AG20443 (cell line): Measurements from ENCODE around the gene TAF1L.

Experiments used
- DNase-seq: peaks from one replicate; pipeline ENCODE4 v3.0.0; 2012; ENCODE audit warnings: low spot score, mixed read lengths

TAF1L gene

GRCh38 chr9:32589083-32589723 is 46.3 kb downstream of the TAF1L start:
- peak; percentile 60 for DNase-seq

- peak; percentile 22 for DNase-seq
Observed at GRCh38 chr9:32587901-32588300, 47.6 kb downstream of the TAF1L start.

- DNase-seq, result no peak
Observed at GRCh38 chr9:32584784-32585183, 50.7 kb downstream of the TAF1L start.

GRCh38 chr9:32581512-32582143 is 53.8 kb downstream of the TAF1L start:
- peak; percentile 42 for DNase-seq

- DNase-seq, result no peak
Observed at GRCh38 chr9:32580631-32581300, 54.7 kb downstream of the TAF1L start.

GRCh38 chr9:32579706-32580331 is 55.6 kb downstream of the TAF1L start:
- peak; percentile 63 for DNase-seq
